ENCODE results near the gene MYCBP2.

- TF ChIP-seq, protein P1, sequence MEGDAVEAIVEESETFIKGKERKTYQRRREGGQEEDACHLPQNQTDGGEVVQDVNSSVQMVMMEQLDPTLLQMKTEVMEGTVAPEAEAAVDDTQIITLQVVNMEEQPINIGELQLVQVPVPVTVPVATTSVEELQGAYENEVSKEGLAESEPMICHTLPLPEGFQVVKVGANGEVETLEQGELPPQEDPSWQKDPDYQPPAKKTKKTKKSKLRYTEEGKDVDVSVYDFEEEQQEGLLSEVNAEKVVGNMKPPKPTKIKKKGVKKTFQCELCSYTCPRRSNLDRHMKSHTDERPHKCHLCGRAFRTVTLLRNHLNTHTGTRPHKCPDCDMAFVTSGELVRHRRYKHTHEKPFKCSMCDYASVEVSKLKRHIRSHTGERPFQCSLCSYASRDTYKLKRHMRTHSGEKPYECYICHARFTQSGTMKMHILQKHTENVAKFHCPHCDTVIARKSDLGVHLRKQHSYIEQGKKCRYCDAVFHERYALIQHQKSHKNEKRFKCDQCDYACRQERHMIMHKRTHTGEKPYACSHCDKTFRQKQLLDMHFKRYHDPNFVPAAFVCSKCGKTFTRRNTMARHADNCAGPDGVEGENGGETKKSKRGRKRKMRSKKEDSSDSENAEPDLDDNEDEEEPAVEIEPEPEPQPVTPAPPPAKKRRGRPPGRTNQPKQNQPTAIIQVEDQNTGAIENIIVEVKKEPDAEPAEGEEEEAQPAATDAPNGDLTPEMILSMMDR (conservative IDR thresholded peaks at IDR 0.05) = no peak
- TF ChIP-seq EZH2 (IDR thresholded peaks at IDR 0.05; ENCODE audit: low read depth) = no peak
Measured at GRCh38 chr13:77056382-77056781, 270.5 kb downstream of the MYCBP2 start.
